ENCODE results near the gene PLCB4.
A peak's percentile ranks its signal among the peaks of the same experiment; 100 is the strongest.

The PLCB4 gene

DNA sequence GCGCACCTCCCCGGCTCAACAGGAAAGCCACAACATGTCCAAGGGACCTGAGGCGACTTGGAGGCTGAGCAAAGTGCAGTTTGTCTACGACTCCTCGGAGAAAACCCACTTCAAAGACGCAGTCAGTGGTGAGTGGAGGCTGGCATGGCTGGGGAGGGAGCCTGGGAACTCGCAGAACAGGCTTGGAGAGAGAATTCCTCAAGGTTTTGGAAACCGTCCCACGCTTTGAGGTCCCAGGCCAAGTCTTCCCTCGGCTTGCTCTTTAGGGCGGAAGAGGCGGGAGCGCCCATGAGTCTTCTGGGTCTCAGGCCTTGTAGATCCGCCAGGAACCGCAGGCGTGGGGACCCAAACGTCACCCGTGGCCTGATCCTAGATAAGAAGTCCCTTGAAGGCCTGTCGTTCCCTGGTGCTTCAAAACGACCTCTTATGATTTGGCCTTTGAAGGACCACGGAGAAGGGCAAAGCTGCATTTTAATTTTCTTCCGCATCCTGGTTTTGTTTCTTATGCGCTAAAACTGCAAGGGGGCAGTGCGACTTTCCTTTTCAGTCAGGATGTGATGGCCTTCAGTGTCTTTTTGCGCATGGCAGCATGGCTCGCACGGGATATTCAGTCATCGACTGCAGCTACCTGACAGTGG is 447.5 kb downstream of the PLCB4 start:
- peak overlapping the region; percentile 18; the same call in 1 of the 2 replicates for H3K4me3 ChIP-seq (ENCODE audit: low read length)
- TF ChIP-seq ZNF274 (IDR thresholded peaks at IDR 0.05; ENCODE audit: low read depth, low read length): no peak

- peak overlapping the region; percentile 16; the same call in 1 of the 2 replicates for H3K4me3 ChIP-seq (ENCODE audit: low read length)
- TF ChIP-seq ZNF274 (IDR thresholded peaks at IDR 0.05; ENCODE audit: low read depth, low read length): no peak
Observed at GRCh38 chr20:9517297-9518162, 448.6 kb downstream of the PLCB4 start.

DNA sequence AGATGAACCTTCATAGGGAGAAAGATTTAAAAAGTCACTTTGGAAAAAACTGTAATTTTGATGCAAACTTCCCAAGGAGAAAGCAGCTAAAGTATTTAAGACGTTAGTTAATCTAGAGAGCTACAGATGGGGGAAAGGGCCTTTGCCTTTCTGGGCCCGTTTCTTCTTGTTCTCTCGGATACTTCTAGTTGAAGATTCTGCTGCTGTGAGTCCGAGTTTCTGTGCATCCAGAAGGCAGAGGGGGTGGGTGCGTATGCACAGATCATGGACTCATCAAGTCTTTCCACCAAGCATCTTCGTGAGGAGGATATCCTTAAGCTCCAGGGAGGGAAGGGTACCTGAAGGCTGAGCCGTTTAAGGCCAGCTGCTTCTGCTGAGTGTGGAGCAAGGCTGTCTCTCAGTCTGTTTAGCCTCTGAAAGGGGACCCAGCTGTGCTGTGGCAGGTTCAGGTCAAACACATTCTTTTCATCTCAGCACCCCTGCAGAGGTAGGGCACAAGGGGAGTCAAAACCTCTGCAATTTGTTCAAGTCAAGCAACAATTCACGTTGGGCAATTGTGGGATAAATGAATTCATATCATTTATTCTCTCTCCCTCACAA is 449.8 kb downstream of the PLCB4 start:
- TF ChIP-seq ZNF274 (IDR thresholded peaks at IDR 0.05; ENCODE audit: low read depth, low read length): no peak
- H3K4me3 ChIP-seq (ENCODE audit: low read length): no peak overlapping the region; the same call in 1 of the 2 replicates

DNA sequence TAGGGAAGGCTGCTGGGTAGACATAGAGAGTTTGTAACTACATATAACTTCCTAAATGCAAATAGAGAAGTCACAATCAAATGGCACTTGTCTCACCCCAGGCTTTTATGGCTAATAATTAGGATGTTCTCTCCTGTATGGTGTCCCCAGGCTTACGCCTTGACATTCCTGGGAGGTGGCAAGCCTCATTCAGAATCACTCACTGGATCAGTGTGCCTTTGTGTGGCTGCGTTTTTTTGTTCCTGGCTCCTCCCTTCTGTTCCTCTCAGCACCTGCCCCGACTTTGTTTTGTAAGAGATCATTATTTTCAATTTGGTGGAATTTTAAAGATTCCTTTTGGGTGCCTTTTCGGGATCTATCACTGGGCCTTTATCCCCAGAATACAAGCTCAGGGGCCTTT is 451.2 kb downstream of the PLCB4 start:
- H3K4me3 ChIP-seq (ENCODE audit: low read length): no peak overlapping the region
- TF ChIP-seq ZNF274 (IDR thresholded peaks at IDR 0.05; ENCODE audit: low read depth, low read length): no peak

DNA sequence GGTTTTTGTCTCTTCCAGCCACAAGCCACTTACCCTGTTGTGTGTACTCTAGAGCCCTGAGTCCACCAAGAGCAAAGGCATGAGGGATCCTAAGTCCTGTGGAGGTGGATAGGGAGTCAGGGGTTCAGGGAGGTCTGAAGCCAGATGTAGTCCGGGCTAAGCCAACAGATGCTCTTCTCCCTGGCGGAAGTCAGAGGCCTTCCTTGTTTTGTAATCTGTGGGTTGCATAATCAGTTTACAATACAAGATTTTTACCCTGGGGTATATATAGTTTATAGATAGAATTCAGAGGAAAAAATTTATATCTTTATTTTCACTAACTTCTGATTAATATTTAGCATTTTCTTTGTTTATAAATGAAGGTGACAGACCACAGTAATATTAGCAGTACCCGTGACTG is 454.7 kb downstream of the PLCB4 start:
- no peak for TF ChIP-seq ZNF274 (IDR thresholded peaks at IDR 0.05; ENCODE audit: low read depth, low read length)
- no peak overlapping the region for H3K4me3 ChIP-seq (ENCODE audit: low read length)

Data from GM08714 (cell line).